HEK293 (cell line): Measurements from ENCODE around the gene TMEM145.
A peak's percentile ranks its signal among the peaks of the same experiment; 100 is the strongest.

Experiments used
- BCL11A ChIP-seq: fragments of 450-650 bp; formaldehyde crosslinking; IDR thresholded peaks from 2 replicates; pipeline ENCODE4 v1.5.1; 2016; ENCODE audit warnings: low read depth, missing biosample characterization, missing genetic modification characterization
- BCL11B ChIP-seq: fragments of 450-650 bp; formaldehyde crosslinking; IDR thresholded peaks from 2 replicates; pipeline ENCODE4 v1.5.1; 2016; ENCODE audit warnings: low read depth, missing biosample characterization, missing genetic modification characterization
- GLI4 ChIP-seq: fragments of 450-650 bp; formaldehyde crosslinking; IDR thresholded peaks from 2 replicates; pipeline ENCODE4 v1.5.1; 2016; ENCODE audit warnings: missing biosample characterization, missing genetic modification characterization
- HOXC10 ChIP-seq: sonication (generic); formaldehyde crosslinking; IDR thresholded peaks from 2 replicates; pipeline ENCODE4 v1.8.1; 2023; ENCODE audit warnings: mild to moderate bottlenecking, missing genetic modification reagents
- KLF8 ChIP-seq: fragments of 450-650 bp; formaldehyde crosslinking; IDR thresholded peaks from 2 replicates; pipeline ENCODE4 v1.5.1; 2016; ENCODE audit warnings: missing biosample characterization, missing genetic modification characterization
- ZBTB48 ChIP-seq: fragments of 450-650 bp; formaldehyde crosslinking; IDR thresholded peaks from 2 replicates; pipeline ENCODE4 v1.5.1; 2016; ENCODE audit warnings: missing biosample characterization, missing genetic modification characterization
- ZFP41 ChIP-seq: fragments of 450-650 bp; formaldehyde crosslinking; IDR thresholded peaks from 2 replicates; pipeline ENCODE4 v1.5.1; 2016; ENCODE audit warnings: missing biosample characterization, missing genetic modification characterization, borderline replicate concordance
- ZIC2 ChIP-seq: fragments of 450-650 bp; formaldehyde crosslinking; IDR thresholded peaks from 2 replicates; pipeline ENCODE4 v1.5.1; 2016; ENCODE audit warnings: missing biosample characterization, missing genetic modification characterization
- ZNF114 ChIP-seq: fragments of 450-650 bp; formaldehyde crosslinking; IDR thresholded peaks from 2 replicates; pipeline ENCODE4 v1.5.0; 2017; ENCODE audit warnings: missing biosample characterization, missing genetic modification characterization
- ZNF121 ChIP-seq: fragments of 450-650 bp; formaldehyde crosslinking; IDR thresholded peaks from 2 replicates; pipeline ENCODE4 v1.5.1; 2016; ENCODE audit warnings: missing biosample characterization, missing genetic modification characterization
- ZNF140 ChIP-seq: fragments of 450-650 bp; formaldehyde crosslinking; IDR thresholded peaks from 2 replicates; pipeline ENCODE4 v1.5.1; 2016; ENCODE audit warnings: missing biosample characterization, missing genetic modification characterization
- ZNF157 ChIP-seq: fragments of 450-650 bp; formaldehyde crosslinking; IDR thresholded peaks from 2 replicates; pipeline ENCODE4 v1.5.1; 2016; ENCODE audit warnings: missing biosample characterization, missing genetic modification characterization
- ZNF16 ChIP-seq: fragments of 450-650 bp; formaldehyde crosslinking; IDR thresholded peaks from 2 replicates; pipeline ENCODE4 v1.5.1; 2016; ENCODE audit warnings: low read depth, missing biosample characterization, missing genetic modification characterization
- ZNF19 ChIP-seq: fragments of 450-650 bp; formaldehyde crosslinking; IDR thresholded peaks from 2 replicates; pipeline ENCODE4; 2016; ENCODE audit warnings: missing biosample characterization, missing genetic modification characterization, low read depth
- ZNF248 ChIP-seq: fragments of 450-650 bp; formaldehyde crosslinking; IDR thresholded peaks from 2 replicates; pipeline ENCODE4 v1.5.1; 2017; ENCODE audit warnings: missing biosample characterization, missing genetic modification characterization
- ZNF341 ChIP-seq: fragments of 450-650 bp; formaldehyde crosslinking; IDR thresholded peaks from 2 replicates; pipeline ENCODE4; 2016; ENCODE audit warnings: low read depth, missing biosample characterization, missing genetic modification characterization
- ZNF610 ChIP-seq: fragments of 450-650 bp; formaldehyde crosslinking; IDR thresholded peaks from 2 replicates; pipeline ENCODE4 v1.5.1; 2016; ENCODE audit warnings: missing biosample characterization, missing genetic modification characterization, borderline replicate concordance
- ZNF658 ChIP-seq: fragments of 450-650 bp; formaldehyde crosslinking; IDR thresholded peaks from 2 replicates; pipeline ENCODE4; 2016; ENCODE audit warnings: missing biosample characterization, missing genetic modification characterization
- ZNF670 ChIP-seq: fragments of 450-650 bp; formaldehyde crosslinking; IDR thresholded peaks from 2 replicates; pipeline ENCODE4 v1.5.1; 2016; ENCODE audit warnings: missing biosample characterization, missing genetic modification characterization, low read depth
- ZNF707 ChIP-seq: fragments of 450-650 bp; formaldehyde crosslinking; IDR thresholded peaks from 2 replicates; pipeline ENCODE4 v1.5.1; 2016; ENCODE audit warnings: missing biosample characterization, missing genetic modification characterization
- TF ChIP-seq, protein P1 (sequence below): fragments of 450-650 bp; formaldehyde crosslinking; IDR thresholded peaks from 2 replicates; pipeline ENCODE4 v1.5.1; 2016; ENCODE audit warnings: missing biosample characterization, missing genetic modification characterization
- TF ChIP-seq, protein P2 (sequence below): fragments of 450-650 bp; formaldehyde crosslinking; IDR thresholded peaks from 2 replicates; pipeline ENCODE4 v1.5.1; 2016; ENCODE audit warnings: missing biosample characterization, missing genetic modification characterization
- TF ChIP-seq, protein P3 (sequence below): fragments of 450-650 bp; IDR thresholded peaks from 2 replicates; pipeline ENCODE4 v1.5.1; 2018; ENCODE audit warnings: missing biosample characterization, mild to moderate bottlenecking, missing genetic modification characterization
- TF ChIP-seq, protein P4 (sequence below): fragments of 450-650 bp; formaldehyde crosslinking; IDR thresholded peaks from 2 replicates; pipeline ENCODE4 v1.5.1; 2016; ENCODE audit warnings: missing biosample characterization, missing genetic modification characterization
- TF ChIP-seq, protein P5 (sequence below): IDR thresholded peaks from 2 replicates; pipeline ENCODE4 v1.6.1; 2011; ENCODE audit warnings: mild to moderate bottlenecking, low read depth, low read length, borderline replicate concordance
- TF ChIP-seq, protein P6 (sequence below): fragments of 450-650 bp; formaldehyde crosslinking; IDR thresholded peaks from 2 replicates; pipeline ENCODE4 v1.5.1; 2016; ENCODE audit warnings: missing biosample characterization, missing genetic modification characterization
- TF ChIP-seq, protein P7 (sequence below): fragments of 450-650 bp; formaldehyde crosslinking; IDR thresholded peaks from 2 replicates; pipeline ENCODE4 v1.5.1; 2016; ENCODE audit warnings: missing biosample characterization, missing genetic modification characterization

Gene TMEM145

DNA sequence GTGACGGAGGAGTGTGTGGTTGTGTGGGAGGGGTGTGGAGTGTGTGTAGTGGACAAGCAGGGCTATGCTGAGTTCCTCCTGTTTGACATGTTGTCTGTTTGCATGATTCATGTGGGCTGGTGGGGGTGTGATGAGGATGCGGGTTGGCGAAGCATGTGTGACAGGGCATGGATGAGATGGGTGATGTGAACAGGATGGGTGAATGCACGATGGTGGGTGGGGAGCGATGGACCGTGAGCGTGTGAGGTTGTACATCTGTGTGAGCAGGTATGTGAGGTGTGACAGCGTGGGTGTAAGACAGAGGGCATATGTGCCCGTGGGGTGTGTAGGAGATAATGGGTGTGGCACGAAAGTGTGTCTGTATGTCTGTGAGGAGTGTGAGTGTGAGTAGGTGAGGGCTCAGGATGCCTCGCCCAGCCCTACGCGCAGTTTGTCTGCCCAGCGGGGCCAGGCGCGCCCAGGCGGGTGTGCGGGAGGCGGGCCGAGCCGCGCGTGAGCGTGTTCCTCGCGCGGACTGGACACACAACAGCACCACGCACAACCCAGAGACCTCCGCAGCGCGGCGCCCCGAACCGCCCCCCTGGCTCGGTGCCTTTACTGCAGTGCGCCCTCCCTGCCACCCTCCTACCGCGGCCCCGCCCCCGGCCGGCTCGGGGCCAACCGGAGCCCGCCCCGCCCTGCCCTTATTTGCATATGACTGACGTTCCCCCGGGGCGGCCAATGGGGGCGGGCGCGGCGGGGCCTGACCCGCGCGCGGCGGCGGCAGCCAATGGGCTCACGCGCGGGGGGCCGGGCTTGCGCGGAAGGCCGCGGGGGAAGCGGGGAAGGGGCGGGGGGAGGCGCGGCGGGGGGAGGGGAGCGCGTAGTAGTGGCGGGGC is 29.7 kb upstream of the TMEM145 start (continued):
- TF ChIP-seq, protein P1, sequence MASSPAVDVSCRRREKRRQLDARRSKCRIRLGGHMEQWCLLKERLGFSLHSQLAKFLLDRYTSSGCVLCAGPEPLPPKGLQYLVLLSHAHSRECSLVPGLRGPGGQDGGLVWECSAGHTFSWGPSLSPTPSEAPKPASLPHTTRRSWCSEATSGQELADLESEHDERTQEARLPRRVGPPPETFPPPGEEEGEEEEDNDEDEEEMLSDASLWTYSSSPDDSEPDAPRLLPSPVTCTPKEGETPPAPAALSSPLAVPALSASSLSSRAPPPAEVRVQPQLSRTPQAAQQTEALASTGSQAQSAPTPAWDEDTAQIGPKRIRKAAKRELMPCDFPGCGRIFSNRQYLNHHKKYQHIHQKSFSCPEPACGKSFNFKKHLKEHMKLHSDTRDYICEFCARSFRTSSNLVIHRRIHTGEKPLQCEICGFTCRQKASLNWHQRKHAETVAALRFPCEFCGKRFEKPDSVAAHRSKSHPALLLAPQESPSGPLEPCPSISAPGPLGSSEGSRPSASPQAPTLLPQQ (tag by site-specific recombination): peak; percentile 69; the same call in 1 of the 2 replicates
- TF ChIP-seq ZNF341 (tag by site-specific recombination) (peak; percentile 85), ZNF16 (tag by site-specific recombination) (no peak), ZNF658 (no peak), ZIC2 (tag by site-specific recombination) (peak; percentile 58), ZNF248 (peak; percentile 81; the same call in 1 of the 2 replicates), ZNF670 (tag by site-specific recombination) (no peak), ZNF121 (0 out of 2 replicates have a peak, but pooled peaks have one; percentile 9), ZBTB48 (tag by site-specific recombination) (peak; percentile 95), ZNF140 (tag by site-specific recombination) (no peak), ZNF610 (tag by site-specific recombination) (0 out of 2 replicates have a peak, but pooled peaks have one; percentile 19), ZNF114 (tag by site-specific recombination) (no peak), ZNF19 (tag by site-specific recombination) (no peak), HOXC10 (CRISPR knock-in tag) (no peak), ZNF157 (tag by site-specific recombination) (peak; percentile 64), ZFP41 (tag by site-specific recombination) (no peak), BCL11A (tag by site-specific recombination) (peak; percentile 88), ZNF707 (no peak), BCL11B (tag by site-specific recombination) (peak; percentile 68), KLF8 (peak; percentile 99), GLI4 (tag by site-specific recombination) (0 out of 2 replicates have a peak, but pooled peaks have one; percentile 91)
- TF ChIP-seq, protein P2, sequence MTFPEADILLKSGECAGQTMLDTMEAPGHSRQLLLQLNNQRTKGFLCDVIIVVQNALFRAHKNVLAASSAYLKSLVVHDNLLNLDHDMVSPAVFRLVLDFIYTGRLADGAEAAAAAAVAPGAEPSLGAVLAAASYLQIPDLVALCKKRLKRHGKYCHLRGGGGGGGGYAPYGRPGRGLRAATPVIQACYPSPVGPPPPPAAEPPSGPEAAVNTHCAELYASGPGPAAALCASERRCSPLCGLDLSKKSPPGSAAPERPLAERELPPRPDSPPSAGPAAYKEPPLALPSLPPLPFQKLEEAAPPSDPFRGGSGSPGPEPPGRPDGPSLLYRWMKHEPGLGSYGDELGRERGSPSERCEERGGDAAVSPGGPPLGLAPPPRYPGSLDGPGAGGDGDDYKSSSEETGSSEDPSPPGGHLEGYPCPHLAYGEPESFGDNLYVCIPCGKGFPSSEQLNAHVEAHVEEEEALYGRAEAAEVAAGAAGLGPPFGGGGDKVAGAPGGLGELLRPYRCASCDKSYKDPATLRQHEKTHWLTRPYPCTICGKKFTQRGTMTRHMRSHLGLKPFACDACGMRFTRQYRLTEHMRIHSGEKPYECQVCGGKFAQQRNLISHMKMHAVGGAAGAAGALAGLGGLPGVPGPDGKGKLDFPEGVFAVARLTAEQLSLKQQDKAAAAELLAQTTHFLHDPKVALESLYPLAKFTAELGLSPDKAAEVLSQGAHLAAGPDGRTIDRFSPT (tag by site-specific recombination): peak; percentile 100
- TF ChIP-seq, protein P3, sequence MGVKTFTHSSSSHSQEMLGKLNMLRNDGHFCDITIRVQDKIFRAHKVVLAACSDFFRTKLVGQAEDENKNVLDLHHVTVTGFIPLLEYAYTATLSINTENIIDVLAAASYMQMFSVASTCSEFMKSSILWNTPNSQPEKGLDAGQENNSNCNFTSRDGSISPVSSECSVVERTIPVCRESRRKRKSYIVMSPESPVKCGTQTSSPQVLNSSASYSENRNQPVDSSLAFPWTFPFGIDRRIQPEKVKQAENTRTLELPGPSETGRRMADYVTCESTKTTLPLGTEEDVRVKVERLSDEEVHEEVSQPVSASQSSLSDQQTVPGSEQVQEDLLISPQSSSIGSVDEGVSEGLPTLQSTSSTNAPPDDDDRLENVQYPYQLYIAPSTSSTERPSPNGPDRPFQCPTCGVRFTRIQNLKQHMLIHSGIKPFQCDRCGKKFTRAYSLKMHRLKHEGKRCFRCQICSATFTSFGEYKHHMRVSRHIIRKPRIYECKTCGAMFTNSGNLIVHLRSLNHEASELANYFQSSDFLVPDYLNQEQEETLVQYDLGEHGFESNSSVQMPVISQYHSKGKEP (tag by site-specific recombination): no peak
- TF ChIP-seq, protein P4, sequence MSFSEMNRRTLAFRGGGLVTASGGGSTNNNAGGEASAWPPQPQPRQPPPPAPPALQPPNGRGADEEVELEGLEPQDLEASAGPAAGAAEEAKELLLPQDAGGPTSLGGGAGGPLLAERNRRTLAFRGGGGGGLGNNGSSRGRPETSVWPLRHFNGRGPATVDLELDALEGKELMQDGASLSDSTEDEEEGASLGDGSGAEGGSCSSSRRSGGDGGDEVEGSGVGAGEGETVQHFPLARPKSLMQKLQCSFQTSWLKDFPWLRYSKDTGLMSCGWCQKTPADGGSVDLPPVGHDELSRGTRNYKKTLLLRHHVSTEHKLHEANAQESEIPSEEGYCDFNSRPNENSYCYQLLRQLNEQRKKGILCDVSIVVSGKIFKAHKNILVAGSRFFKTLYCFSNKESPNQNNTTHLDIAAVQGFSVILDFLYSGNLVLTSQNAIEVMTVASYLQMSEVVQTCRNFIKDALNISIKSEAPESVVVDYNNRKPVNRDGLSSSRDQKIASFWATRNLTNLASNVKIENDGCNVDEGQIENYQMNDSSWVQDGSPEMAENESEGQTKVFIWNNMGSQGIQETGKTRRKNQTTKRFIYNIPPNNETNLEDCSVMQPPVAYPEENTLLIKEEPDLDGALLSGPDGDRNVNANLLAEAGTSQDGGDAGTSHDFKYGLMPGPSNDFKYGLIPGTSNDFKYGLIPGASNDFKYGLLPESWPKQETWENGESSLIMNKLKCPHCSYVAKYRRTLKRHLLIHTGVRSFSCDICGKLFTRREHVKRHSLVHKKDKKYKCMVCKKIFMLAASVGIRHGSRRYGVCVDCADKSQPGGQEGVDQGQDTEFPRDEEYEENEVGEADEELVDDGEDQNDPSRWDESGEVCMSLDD (tag by site-specific recombination): peak; percentile 96
- TF ChIP-seq, protein P5, sequence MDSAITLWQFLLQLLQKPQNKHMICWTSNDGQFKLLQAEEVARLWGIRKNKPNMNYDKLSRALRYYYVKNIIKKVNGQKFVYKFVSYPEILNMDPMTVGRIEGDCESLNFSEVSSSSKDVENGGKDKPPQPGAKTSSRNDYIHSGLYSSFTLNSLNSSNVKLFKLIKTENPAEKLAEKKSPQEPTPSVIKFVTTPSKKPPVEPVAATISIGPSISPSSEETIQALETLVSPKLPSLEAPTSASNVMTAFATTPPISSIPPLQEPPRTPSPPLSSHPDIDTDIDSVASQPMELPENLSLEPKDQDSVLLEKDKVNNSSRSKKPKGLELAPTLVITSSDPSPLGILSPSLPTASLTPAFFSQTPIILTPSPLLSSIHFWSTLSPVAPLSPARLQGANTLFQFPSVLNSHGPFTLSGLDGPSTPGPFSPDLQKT: no peak
- TF ChIP-seq, protein P6, sequence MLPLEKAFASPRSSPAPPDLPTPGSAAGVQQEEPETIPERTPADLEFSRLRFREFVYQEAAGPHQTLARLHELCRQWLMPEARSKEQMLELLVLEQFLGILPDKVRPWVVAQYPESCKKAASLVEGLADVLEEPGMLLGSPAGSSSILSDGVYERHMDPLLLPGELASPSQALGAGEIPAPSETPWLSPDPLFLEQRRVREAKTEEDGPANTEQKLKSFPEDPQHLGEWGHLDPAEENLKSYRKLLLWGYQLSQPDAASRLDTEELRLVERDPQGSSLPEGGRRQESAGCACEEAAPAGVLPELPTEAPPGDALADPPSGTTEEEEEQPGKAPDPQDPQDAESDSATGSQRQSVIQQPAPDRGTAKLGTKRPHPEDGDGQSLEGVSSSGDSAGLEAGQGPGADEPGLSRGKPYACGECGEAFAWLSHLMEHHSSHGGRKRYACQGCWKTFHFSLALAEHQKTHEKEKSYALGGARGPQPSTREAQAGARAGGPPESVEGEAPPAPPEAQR (tag by site-specific recombination): no peak
- TF ChIP-seq, protein P7, sequence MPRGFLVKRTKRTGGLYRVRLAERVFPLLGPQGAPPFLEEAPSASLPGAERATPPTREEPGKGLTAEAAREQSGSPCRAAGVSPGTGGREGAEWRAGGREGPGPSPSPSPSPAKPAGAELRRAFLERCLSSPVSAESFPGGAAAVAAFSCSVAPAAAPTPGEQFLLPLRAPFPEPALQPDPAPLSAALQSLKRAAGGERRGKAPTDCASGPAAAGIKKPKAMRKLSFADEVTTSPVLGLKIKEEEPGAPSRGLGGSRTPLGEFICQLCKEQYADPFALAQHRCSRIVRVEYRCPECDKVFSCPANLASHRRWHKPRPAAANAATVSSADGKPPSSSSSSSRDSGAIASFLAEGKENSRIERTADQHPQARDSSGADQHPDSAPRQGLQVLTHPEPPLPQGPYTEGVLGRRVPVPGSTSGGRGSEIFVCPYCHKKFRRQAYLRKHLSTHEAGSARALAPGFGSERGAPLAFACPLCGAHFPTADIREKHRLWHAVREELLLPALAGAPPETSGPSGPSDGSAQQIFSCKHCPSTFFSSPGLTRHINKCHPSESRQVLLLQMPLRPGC (tag by site-specific recombination): peak; percentile 70; the same call in 1 of the 2 replicates
